IMR-90 (cell line): ENCODE data around the gene ST14. TPM values are rescaled to one million over a fixed set of nuclear protein-coding genes. Genes with fewer than 3 reads are reported as not detected.

ENCODE experiments used
- ATAC-seq: fragments of 200-7000 bp; cut with Tn5 transposase; 2 replicates; pipeline ENCODE4 v1.9.1; 2020; ENCODE audit warnings: low read depth, mild to moderate bottlenecking, moderate library complexity
- BruUV-seq: library from RNA; stranded (reverse); fragments of 400-500 nt; replicated peaks from 2 replicates; lab custom pipeline; 2021; lab: Mats Ljungman, UMichigan
- CTCF ChIA-PET: fragments of 300-600 bp; formaldehyde crosslinking; extraction: SDS; loops from one replicate; lab custom pipeline; 2021; ENCODE audit warnings: antibody characterized with exemption; lab: Yijun Ruan, JAX
- POLR2A ChIA-PET: fragments of 300-600 bp; sonication (Branson Sonifier 250); formaldehyde crosslinking; loops from one replicate; lab custom pipeline; 2022; ENCODE audit warnings: antibody characterized with exemption; ENCODE audit not compliant: unreplicated experiment; lab: Charles Lee
- DNase-seq: peaks from one replicate; pipeline ENCODE4 v3.0.0; 2013
- H2AFZ ChIP-seq: replicated peaks from 2 replicates; pipeline ENCODE3; 2013; ENCODE audit warnings: low read length, mild to moderate bottlenecking; ENCODE audit not compliant: poor library complexity
- H2AK5ac ChIP-seq: 2 replicates; pipeline ENCODE4 v1.6.1; 2013; ENCODE audit warnings: low read depth, low read length, inconsistent platforms
- H2AK9ac ChIP-seq: replicated peaks from 2 replicates; pipeline ENCODE3; 2013; ENCODE audit warnings: mild to moderate bottlenecking, low read depth, low read length, moderate library complexity; ENCODE audit not compliant: poor library complexity
- H2BK120ac ChIP-seq: 2 replicates; pipeline ENCODE4 v1.6.1; 2013; ENCODE audit warnings: low read depth, low read length, inconsistent platforms
- H2BK15ac ChIP-seq: 3 replicates; pipeline ENCODE4 v1.6.1; 2013; ENCODE audit warnings: low read depth, low read length, inconsistent platforms
- H2BK20ac ChIP-seq: 2 replicates; pipeline ENCODE4 v1.6.1; 2013; ENCODE audit warnings: low read depth, mild to moderate bottlenecking, inconsistent platforms, low read length, moderate library complexity
- H2BK5ac ChIP-seq: 2 replicates; pipeline ENCODE4 v1.6.1; 2013; ENCODE audit warnings: mild to moderate bottlenecking, low read depth, low read length, inconsistent platforms; ENCODE audit not compliant: poor library complexity, severe bottlenecking
- H3K14ac ChIP-seq: replicated peaks from 2 replicates; pipeline ENCODE4 v1.6.1; 2013; ENCODE audit warnings: low read depth, low read length, inconsistent platforms
- H3K18ac ChIP-seq: 2 replicates; pipeline ENCODE4 v1.6.1; 2013; ENCODE audit warnings: low read depth, low read length, control low read depth
- H3K23ac ChIP-seq: 2 replicates; pipeline ENCODE4 v1.6.1; 2013; ENCODE audit warnings: low read depth, low read length, inconsistent platforms
- H3K27ac ChIP-seq: 2 replicates; pipeline ENCODE4 v1.5.1; 2013; ENCODE audit warnings: mild to moderate bottlenecking, control low read depth, low read length; ENCODE audit not compliant: insufficient read depth
- H3K27me3 ChIP-seq: 2 replicates; pipeline ENCODE4 v1.6.1; 2013; ENCODE audit warnings: low read length; ENCODE audit not compliant: control insufficient read depth, insufficient read depth
- H3K36me3 ChIP-seq: 2 replicates; pipeline ENCODE4 v1.6.1; 2013; ENCODE audit warnings: low read length, mixed read lengths; ENCODE audit not compliant: control insufficient read depth, insufficient read depth
- H3K4ac ChIP-seq: 2 replicates; pipeline ENCODE4 v1.6.1; 2013; ENCODE audit warnings: low read depth, low read length, inconsistent platforms
- H3K4me1 ChIP-seq: 2 replicates; pipeline ENCODE4 v1.6.1; 2013; ENCODE audit warnings: low read length, mixed read lengths; ENCODE audit not compliant: control insufficient read depth, insufficient read depth
- H3K4me2 ChIP-seq: 2 replicates; pipeline ENCODE4 v1.6.1; 2013; ENCODE audit warnings: low read depth, mild to moderate bottlenecking, control low read depth, low read length, moderate library complexity
- H3K4me3 ChIP-seq: 2 replicates; pipeline ENCODE4 v1.5.1; 2013; ENCODE audit warnings: low read depth, mild to moderate bottlenecking, control low read depth, low read length, moderate library complexity; ENCODE audit not compliant: insufficient read depth
- H3K56ac ChIP-seq: 2 replicates; pipeline ENCODE4 v1.6.1; 2013; ENCODE audit warnings: low read length, inconsistent platforms; ENCODE audit not compliant: insufficient read depth; ENCODE audit errors: extremely low read depth
- H3K79me1 ChIP-seq, 2 experiments: 2 replicates each; pipeline ENCODE4 v1.6.1; 2013; ENCODE audit warnings: low read length in 2 of 2, inconsistent platforms in 1 of 2, low read depth in 1 of 2
- H3K9ac ChIP-seq: 2 replicates; pipeline ENCODE4 v1.6.1; 2013; ENCODE audit warnings: low read depth, low read length, control low read depth
- H3K9me1 ChIP-seq: 2 replicates; pipeline ENCODE4 v1.6.1; 2013; ENCODE audit warnings: low read length, inconsistent platforms; ENCODE audit not compliant: insufficient read depth
- H3K9me3 ChIP-seq: 2 replicates; pipeline ENCODE4 v1.6.1; 2013; ENCODE audit warnings: low read length; ENCODE audit not compliant: control insufficient read depth, insufficient read depth
- H4K20me1 ChIP-seq: 2 replicates; pipeline ENCODE4 v1.6.1; 2013; ENCODE audit warnings: low read length, inconsistent platforms; ENCODE audit not compliant: insufficient read depth
- H4K5ac ChIP-seq: 2 replicates; pipeline ENCODE4 v1.6.1; 2013; ENCODE audit warnings: mild to moderate bottlenecking, low read depth, low read length, control low read depth
- H4K8ac ChIP-seq, 2 experiments: 2 replicates each; pipeline ENCODE4 v1.6.1; 2013; ENCODE audit warnings: low read depth in 2 of 2, low read length in 2 of 2, control low read depth in 1 of 2, inconsistent platforms in 1 of 2
- H4K91ac ChIP-seq: 2 replicates; pipeline ENCODE4 v1.6.1; 2013; ENCODE audit warnings: low read depth, low read length, inconsistent platforms; ENCODE audit not compliant: insufficient read depth
- SMC3 ChIP-seq: fragments of 150-350 bp; IDR thresholded peaks from 2 replicates; pipeline ENCODE4 v1.6.1; 2016; ENCODE audit warnings: low read depth, mild to moderate bottlenecking, antibody characterized with exemption, low read length, moderate library complexity
- WGBS, 2 experiments: methylation state at CpG; one replicate each; pipeline versions ENCODE4 v1.1.5 to v1.1.7; 2013; ENCODE audit warnings: missing lambda C conversion rate in 2 of 2; ENCODE audit not compliant: insufficient read length in 1 of 2; ENCODE audit errors: extremely low coverage in 2 of 2; 5-methylcytosine and 5-hydroxymethylcytosine counted together
- dilution Hi-C: fragments of 300-500 bp; cut with HindIII; formaldehyde crosslinking; loops from one replicate; pipeline ENCODE4 v1.14.3; 2018; ENCODE audit warnings: low sequenced_read_pairs; ENCODE audit not compliant: unreplicated experiment
- in situ Hi-C: fragments of 300-500 bp; cut with MboI; formaldehyde crosslinking; loops from 3 replicates; pipeline ENCODE4 v1.14.3; 2019; ENCODE audit warnings: low sequenced_read_pairs, inconsistent platforms, mixed read lengths
- intact Hi-C: fragments of 100-400 bp; cut with micrococcal nuclease; formaldehyde crosslinking; loops from 2 replicates; pipeline ENCODE4 v1.10.0; 2022
- polyA plus RNA-seq, 3 experiments: library from polyadenylated mRNA; depleted of rRNA; stranded (reverse); fragments of >200 nt; gene quantifications; 2 replicates each; pipeline ENCODE4 v1.2.3, GENCODE V29; 2012; ENCODE audit warnings: low replicate concordance in 1 of 3
- total RNA-seq: library from RNA; depleted of rRNA; stranded (reverse); fragments of >200 nt; gene quantifications from 2 replicates; pipeline ENCODE4 v1.2.3, GENCODE V29; 2012

ST14 gene
- total and polyA plus RNA-seq, 2 of the 4 experiments (the other 2 are of a cell fraction) = not detected

- H3K18ac ChIP-seq = no peak overlapping the region
- no peak overlapping the region for H3K4me2 ChIP-seq
- no peak overlapping the region for H3K23ac ChIP-seq
- ATAC-seq = no peak
- intact Hi-C loops = no loop called here
- no peaks in the 10 kb centered on the region for H3K79me1 ChIP-seq
- in situ Hi-C loops = no loop called here
- BruUV-seq = no TSS peak
- H3K56ac ChIP-seq = no peak overlapping the region
- CTCF ChIA-PET = no interaction called here
- dilution Hi-C loops = no loop called here
- H3K36me3 ChIP-seq = 0 out of 2 replicates have a peak, but pooled peaks cover 2% of the 10 kb centered on the region
- H3K9ac ChIP-seq = no peak overlapping the region
- H3K14ac ChIP-seq = no peak overlapping the region
- H3K27me3 ChIP-seq = peaks cover 3% of the 10 kb centered on the region
- H4K8ac ChIP-seq = no peak overlapping the region
- TF ChIP-seq SMC3 = no peak
- no peak overlapping the region for H2AK5ac ChIP-seq
- H4K5ac ChIP-seq = no peak overlapping the region
- no peak overlapping the region for H2BK15ac ChIP-seq
- no peak overlapping the region for H2BK20ac ChIP-seq
- H4K20me1 ChIP-seq = no peaks in the 10 kb centered on the region
- no peak overlapping the region for H2BK5ac ChIP-seq
- POLR2A ChIA-PET = no interaction called here
- H4K91ac ChIP-seq = no peak overlapping the region
- H2AK9ac ChIP-seq = no peak overlapping the region
- no peak overlapping the region for H2AFZ ChIP-seq
- no peak overlapping the region for H2BK120ac ChIP-seq
- H3K27ac ChIP-seq = no peak overlapping the region
- no peak overlapping the region for H3K4ac ChIP-seq
- no peaks in the 10 kb centered on the region for H3K9me3 ChIP-seq
- H3K4me1 ChIP-seq = no peaks in the 10 kb centered on the region; the same call in 1 of the 2 replicates
- no peak for DNase-seq
- no CpG with 5 or more reads among the region's 1 CpG for WGBS, 2 experiments
- no peaks in the 10 kb centered on the region for H3K9me1 ChIP-seq
- H3K4me3 ChIP-seq = no peak overlapping the region
Measured at GRCh38 chr11:130151196-130151595, 8.4 kb upstream of the ST14 start.
